Common myeloid progenitor, CD34-positive (primary cell): ENCODE results near the gene SCAP.

Source experiments
- CTCF ChIA-PET: fragments of 350-600 bp; sonication (Branson Sonifier 250); formaldehyde crosslinking; loops from one replicate; lab custom pipeline; 2021; ENCODE audit warnings: antibody characterized with exemption; lab: Charles Lee
- POLR2A ChIA-PET: fragments of 350-600 bp; sonication (Branson Sonifier 250); formaldehyde crosslinking; loops from one replicate; lab custom pipeline; 2021; ENCODE audit warnings: antibody characterized with exemption; lab: Charles Lee
- DNase-seq, 3 donors: peaks; one replicate each; pipeline versions ENCODE4 v3.0.0 to v3.0.0-alpha.2; 2013
- H3K27ac ChIP-seq, 2 experiments: 1 replicate in 1 of 2; 2 replicates in 1 of 2; pipeline ENCODE4 v1.7.0; 2013; ENCODE audit warnings: inconsistent platforms in 2 of 2, low read length in 2 of 2, mild to moderate bottlenecking in 2 of 2, low read depth in 1 of 2, moderate library complexity in 1 of 2; ENCODE audit not compliant: severe bottlenecking in 2 of 2, insufficient read depth in 1 of 2, poor library complexity in 1 of 2
- H3K27me3 ChIP-seq, 5 experiments: replicated peaks in 2 of 5; 1 replicate in 3 of 5; 2 replicates in 2 of 5; pipeline versions ENCODE4 v1.6.1 to v1.7.0; 2013; ENCODE audit warnings: low read length in 4 of 5, mild to moderate bottlenecking in 2 of 5, moderate library complexity in 2 of 5, inconsistent platforms in 1 of 5; ENCODE audit not compliant: insufficient read depth in 5 of 5, control insufficient read depth in 4 of 5
- H3K36me3 ChIP-seq, 4 experiments: 1 replicate in 2 of 4; 2 replicates in 2 of 4; pipeline versions ENCODE4 v1.6.1 to v1.7.0; 2013; ENCODE audit warnings: low read length in 3 of 4, control low read depth in 1 of 4, mild to moderate bottlenecking in 1 of 4; ENCODE audit not compliant: control insufficient read depth in 4 of 4, insufficient read depth in 4 of 4
- H3K4me1 ChIP-seq, 4 experiments: 1 replicate in 3 of 4; 2 replicates in 1 of 4; pipeline versions ENCODE4 v1.6.1 to v1.7.1; 2013; ENCODE audit warnings: low read length in 3 of 4, mild to moderate bottlenecking in 3 of 4, control low read depth in 1 of 4, inconsistent platforms in 1 of 4, moderate library complexity in 1 of 4; ENCODE audit not compliant: control insufficient read depth in 4 of 4, insufficient read depth in 4 of 4; ENCODE audit errors: control extremely low read depth in 1 of 4
- H3K4me3 ChIP-seq, 7 experiments: 1 replicate in 4 of 7; 2 replicates in 3 of 7; pipeline versions ENCODE4 v1.5.1 to v1.7.0; 2013; ENCODE audit warnings: mild to moderate bottlenecking in 7 of 7, low read length in 6 of 7, moderate library complexity in 6 of 7, inconsistent platforms in 2 of 7, low read depth in 2 of 7, control low read depth in 1 of 7; ENCODE audit not compliant: insufficient read depth in 4 of 7, control insufficient read depth in 1 of 7; ENCODE audit errors: extremely low read depth in 1 of 7
- H3K9me3 ChIP-seq, 5 experiments: 1 replicate in 4 of 5; 2 replicates in 1 of 5; pipeline versions ENCODE4 v1.6.1 to v1.7.1; 2013; ENCODE audit warnings: low read length in 4 of 5, mild to moderate bottlenecking in 2 of 5, inconsistent platforms in 1 of 5, low read depth in 1 of 5, moderate library complexity in 1 of 5; ENCODE audit not compliant: control insufficient read depth in 4 of 5, insufficient read depth in 2 of 5; ENCODE audit errors: control extremely low read depth in 1 of 5
- WGBS: methylation state at CpG from one replicate; pipeline ENCODE4 v1.1.5; 2013; ENCODE audit not compliant: insufficient coverage; 5-methylcytosine and 5-hydroxymethylcytosine counted together

The SCAP gene

GRCh38 chr3:47436180-47436579, 39.6 kb downstream of the SCAP start:
- Histone ChIP-seq H3K9me3 (peaks cover 0 to 3% (median 0%) of the 10 kb centered on the region in 5 experiments), H3K27me3 (no peaks in the 10 kb centered on the region), H3K4me3 (no peak overlapping the region), H3K27ac (no peak overlapping the region), H3K36me3 (peaks cover 8 to 64% (median 44%) of the 10 kb centered on the region in 4 experiments), H3K4me1 (no peaks in the 10 kb centered on the region)
- no peak for DNase-seq
- 100% methylated on average over 3 of the region's 5 CpGs for WGBS
- ChIA-PET CTCF (interaction anchor here (0.6 to 1.9 kb wide), 3 partner anchors 9 to 366 kb away, joined by 3 to 6 read pairs (median 3); no protein-coding TSS in a partner anchor), POLR2A (no interaction called here)

- CTCF ChIA-PET = interaction anchor here (1.0 to 1.7 kb wide), 4 partner anchors 10 to 43 kb away, joined by 3 to 6 read pairs (median 4); partner anchors contain the start of gene SCAP
- WGBS = 96% methylated on average over 4 of the region's 4 CpGs
- H3K4me3 ChIP-seq = no peak overlapping the region
- peaks cover 0 to 3% (median 0%) of the 10 kb centered on the region in 5 experiments for H3K9me3 ChIP-seq
- H3K27me3 ChIP-seq = no peaks in the 10 kb centered on the region
- H3K36me3 ChIP-seq = peaks cover 12 to 70% (median 48%) of the 10 kb centered on the region in 4 experiments
- POLR2A ChIA-PET = no interaction called here
- no peak overlapping the region for H3K27ac ChIP-seq
- H3K4me1 ChIP-seq = no peaks in the 10 kb centered on the region
- DNase-seq = no peak
These were observed 40.9 kb downstream of the SCAP start for GRCh38 chr3:47434849-47435248.

- peaks cover 12 to 64% (median 44%) of the 10 kb centered on the region in 4 experiments for H3K36me3 ChIP-seq
- 100% methylated on average over 1 of the region's 3 CpGs for WGBS
These were observed 41.9 kb downstream of the SCAP start for GRCh38 chr3:47433796-47434195.

GRCh38 chr3:47432673-47433072, 43.1 kb downstream of the SCAP start:
- CTCF ChIA-PET = no interaction called here
- peaks cover 9 to 63% (median 47%) of the 10 kb centered on the region in 4 experiments for H3K36me3 ChIP-seq
- WGBS = 92% methylated on average over 2 of the region's 2 CpGs
- no peaks in the 10 kb centered on the region for H3K27me3 ChIP-seq
- POLR2A ChIA-PET = no interaction called here
- H3K27ac ChIP-seq = no peak overlapping the region
- no peaks in the 10 kb centered on the region for H3K4me1 ChIP-seq
- H3K4me3 ChIP-seq = no peak overlapping the region
- no peak for DNase-seq
- no peaks in the 10 kb centered on the region for H3K9me3 ChIP-seq

More at GRCh38 chr3:47433796-47434195, 41.9 kb downstream of the SCAP start:
- H3K27me3 ChIP-seq = no peaks in the 10 kb centered on the region
- H3K27ac ChIP-seq = no peak overlapping the region
- no peaks in the 10 kb centered on the region for H3K4me1 ChIP-seq
- H3K9me3 ChIP-seq = peaks cover 0 to 3% (median 0%) of the 10 kb centered on the region in 5 experiments
- H3K4me3 ChIP-seq = no peak overlapping the region
- POLR2A ChIA-PET = no interaction called here
- CTCF ChIA-PET = interaction anchor here (1.0 to 1.7 kb wide), 2 partner anchors 9 to 44 kb away, joined by 4 to 6 read pairs; no protein-coding TSS in a partner anchor
- DNase-seq = no peak

- WGBS = 100% methylated on average over 2 of the region's 3 CpGs
- ChIA-PET CTCF (interaction anchor here (1.3 to 1.6 kb wide), 2 partner anchors 9 to 17 kb away, joined by 3 to 4 read pairs; no protein-coding TSS in a partner anchor), POLR2A (no interaction called here)
- Histone ChIP-seq H3K4me1 (no peaks in the 10 kb centered on the region), H3K36me3 (peaks cover 9 to 69% (median 56%) of the 10 kb centered on the region in 4 experiments), H3K27ac (no peak overlapping the region), H3K9me3 (no peaks in the 10 kb centered on the region), H3K4me3 (no peak overlapping the region), H3K27me3 (no peaks in the 10 kb centered on the region)
- no peak for DNase-seq
These were observed 44.5 kb downstream of the SCAP start for GRCh38 chr3:47431225-47431624.

- Histone ChIP-seq H3K27ac (no peak overlapping the region), H3K27me3 (no peaks in the 10 kb centered on the region), H3K4me1 (no peaks in the 10 kb centered on the region), H3K9me3 (no peaks in the 10 kb centered on the region), H3K36me3 (peaks cover 9 to 75% (median 58%) of the 10 kb centered on the region in 4 experiments), H3K4me3 (no peak overlapping the region)
- WGBS = 98% methylated on average over 7 of the region's 7 CpGs
- ChIA-PET CTCF (interaction anchor here (1.6 kb wide), 1 partner anchor 9 kb away, joined by 4 read pairs; no protein-coding TSS in a partner anchor), POLR2A (no interaction called here)
- no peak for DNase-seq
These were observed 45.1 kb downstream of the SCAP start for GRCh38 chr3:47430606-47431005.

GRCh38 chr3:47429476-47430270, 46.1 kb downstream of the SCAP start:
- Histone ChIP-seq H3K4me3 (no peak overlapping the region), H3K27ac (no peak overlapping the region), H3K36me3 (peaks cover 9 to 81% (median 59%) of the 10 kb centered on the region in 4 experiments), H3K4me1 (no peaks in the 10 kb centered on the region), H3K27me3 (no peaks in the 10 kb centered on the region), H3K9me3 (no peaks in the 10 kb centered on the region)
- ChIA-PET CTCF (interaction anchor here (1.6 kb wide), 1 partner anchor 8 kb away, joined by 4 read pairs; no protein-coding TSS in a partner anchor), POLR2A (no interaction called here)
- 96% methylated on average over 7 of the region's 9 CpGs for WGBS
- DNase-seq = no peak
